GM10847 (cell line): ENCODE measurements around the gene GIPC2.

Experiments
- POLR2A ChIP-seq: IDR thresholded peaks from 2 replicates; pipeline ENCODE4 v1.6.1; 2011; ENCODE audit not compliant: insufficient read length; ENCODE audit errors: extremely low read depth

GIPC2 gene

GRCh38 chr1:78078358-78078757 lies 32.6 kb downstream of the GIPC2 start:
- no peak for TF ChIP-seq POLR2A

DNA sequence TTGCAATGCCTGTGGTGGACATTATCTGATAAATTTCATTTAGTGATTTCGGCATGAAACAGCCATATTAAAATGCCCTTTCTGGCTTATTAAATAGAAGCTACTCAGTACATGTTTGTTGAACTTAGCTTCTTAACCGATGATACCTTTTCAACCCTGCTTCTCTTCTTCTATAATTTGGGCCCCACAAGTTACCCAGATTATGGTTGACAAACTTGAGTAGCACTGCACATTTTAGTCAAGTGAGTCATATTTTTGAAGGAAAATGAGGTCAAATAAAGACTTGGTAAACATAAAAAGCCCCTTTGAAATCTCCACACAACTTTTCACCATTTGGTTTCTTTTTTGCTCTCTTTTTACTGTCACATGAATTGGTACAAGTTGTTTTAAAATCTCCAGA lies 33.8 kb downstream of the GIPC2 start:
- no peak for TF ChIP-seq POLR2A

DNA sequence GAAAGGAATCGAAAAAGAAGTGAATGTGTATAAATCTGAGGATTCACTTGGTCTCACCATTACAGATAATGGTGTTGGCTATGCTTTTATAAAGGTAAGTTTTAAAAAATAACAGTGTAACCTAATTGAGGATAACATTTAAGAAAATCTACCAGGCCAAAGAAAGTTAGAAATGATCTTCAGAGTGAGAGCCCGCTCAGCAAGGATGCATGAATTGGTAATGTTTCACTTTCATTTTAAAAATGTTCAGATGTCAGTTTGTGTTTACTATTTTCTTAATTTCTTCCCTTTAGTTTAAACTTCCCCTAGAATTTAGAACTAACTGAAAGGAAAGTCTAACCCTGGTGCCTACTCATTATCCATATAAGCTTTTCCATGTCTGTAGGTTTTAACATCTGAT lies 35.0 kb downstream of the GIPC2 start:
- TF ChIP-seq POLR2A, result no peak

DNA sequence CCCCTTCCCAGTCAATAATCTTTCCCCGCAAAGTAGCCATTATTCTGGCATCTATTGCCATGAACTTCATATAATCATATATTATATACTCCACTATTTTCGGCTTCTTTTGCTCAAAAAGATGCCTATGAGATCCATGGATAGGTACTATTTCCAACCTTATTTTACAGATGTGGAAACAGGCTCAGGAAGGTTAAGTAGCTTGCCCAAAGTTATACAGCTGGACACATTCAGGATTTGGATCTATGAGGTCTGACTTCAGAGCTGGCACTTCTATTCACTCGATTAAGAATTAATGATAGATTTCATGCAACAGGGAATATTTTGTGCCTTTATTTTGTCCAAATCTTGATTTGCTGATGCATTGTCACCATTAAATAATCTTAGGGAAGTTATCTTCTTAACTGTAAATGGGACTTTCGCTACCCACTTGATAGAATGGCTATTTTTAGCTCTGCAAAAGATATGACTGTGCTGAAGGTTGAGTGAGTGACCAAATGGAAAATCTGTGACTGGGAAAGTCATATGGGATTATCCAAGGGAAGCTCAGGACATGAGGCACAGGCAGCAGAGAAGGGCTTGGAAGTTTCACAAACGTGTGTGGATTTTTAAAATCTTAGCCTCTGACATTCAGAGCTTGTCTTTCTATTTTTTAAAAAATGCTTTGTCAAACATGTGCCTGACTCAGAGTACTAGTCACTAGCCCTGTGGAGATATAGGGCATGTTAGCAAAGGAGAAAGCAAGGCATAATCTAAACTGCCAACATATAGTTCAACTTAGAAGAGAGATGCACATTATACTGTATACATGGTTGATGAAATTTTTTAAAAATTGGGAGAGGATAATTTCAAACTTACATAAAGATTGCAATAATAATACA lies 36.5 kb downstream of the GIPC2 start:
- no peak for TF ChIP-seq POLR2A

DNA sequence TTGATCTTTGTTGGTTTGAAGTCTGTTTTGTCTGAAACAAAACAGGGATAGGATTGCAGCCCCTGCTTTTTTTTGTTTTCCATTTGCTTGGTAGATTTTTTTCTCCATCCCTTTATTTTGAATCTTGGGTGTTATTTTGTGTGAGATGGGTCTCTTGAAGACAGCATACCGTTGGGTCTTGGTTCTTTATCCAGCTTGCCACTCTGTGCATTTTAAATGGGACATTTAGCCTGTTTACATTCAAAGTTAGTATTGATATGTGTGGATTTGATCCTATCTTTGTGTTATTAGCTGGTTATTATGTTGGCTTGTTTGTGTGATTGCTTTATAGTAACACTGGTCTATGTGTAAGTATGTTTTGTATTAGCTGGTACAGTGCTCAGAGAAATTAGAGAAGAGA lies 40.9 kb downstream of the GIPC2 start:
- TF ChIP-seq POLR2A, result no peak

DNA sequence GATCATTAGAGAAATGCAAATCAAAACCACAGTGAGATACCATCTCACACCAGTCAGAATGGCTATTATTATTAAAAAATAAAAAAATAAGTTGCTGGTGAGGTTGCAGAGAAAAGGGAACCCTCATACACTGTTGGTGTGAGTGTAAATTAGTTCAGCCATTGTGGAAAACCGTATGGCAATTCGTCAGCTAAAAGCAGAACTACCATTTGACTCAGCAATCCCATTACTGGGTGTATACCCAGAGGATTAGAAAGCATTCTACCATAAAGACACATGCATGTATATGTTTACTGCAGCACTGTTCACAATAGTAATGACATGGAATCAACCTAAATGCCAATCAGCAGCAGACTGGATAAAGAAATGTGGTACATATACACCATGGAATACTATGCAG lies 42.2 kb downstream of the GIPC2 start:
- TF ChIP-seq POLR2A, result no peak

DNA sequence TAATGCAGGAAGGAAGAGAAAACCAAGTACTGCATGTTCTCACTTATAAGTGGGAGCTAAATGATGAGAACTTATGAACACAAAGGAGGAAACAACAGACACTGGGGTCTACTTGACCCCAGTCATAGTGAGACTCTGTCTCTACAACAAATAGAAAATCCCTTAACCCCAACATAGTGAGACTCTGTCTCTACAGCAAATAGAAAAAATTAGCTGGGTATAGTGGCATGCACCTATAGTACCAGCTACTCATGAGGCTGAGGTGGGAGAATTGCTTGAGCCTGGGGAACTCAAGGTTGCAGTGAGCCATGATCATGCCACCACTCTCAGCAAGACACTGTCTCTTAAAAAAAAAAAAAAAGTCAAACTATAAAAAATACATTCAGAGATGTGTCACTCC lies 42.7 kb downstream of the GIPC2 start:
- no peak for TF ChIP-seq POLR2A

DNA sequence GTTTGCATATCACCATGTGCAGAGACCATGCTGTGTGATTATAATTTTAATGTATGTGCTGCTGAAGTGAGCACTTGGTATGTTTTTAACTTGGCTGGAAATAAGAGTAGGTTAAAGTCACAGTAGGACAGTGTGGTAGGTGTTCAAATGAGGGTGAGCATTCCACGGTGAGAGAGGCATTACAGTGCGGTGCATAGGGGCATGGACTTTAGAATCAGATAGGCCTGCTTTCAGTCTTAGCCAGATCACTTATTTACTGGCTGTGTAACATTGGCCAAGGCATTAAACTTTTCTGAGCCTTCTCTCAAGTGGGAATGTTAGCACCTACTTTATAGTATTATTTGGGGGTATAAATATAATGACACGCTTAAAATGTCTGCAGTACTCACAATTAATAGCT lies 43.2 kb downstream of the GIPC2 start:
- TF ChIP-seq POLR2A, result no peak

DNA sequence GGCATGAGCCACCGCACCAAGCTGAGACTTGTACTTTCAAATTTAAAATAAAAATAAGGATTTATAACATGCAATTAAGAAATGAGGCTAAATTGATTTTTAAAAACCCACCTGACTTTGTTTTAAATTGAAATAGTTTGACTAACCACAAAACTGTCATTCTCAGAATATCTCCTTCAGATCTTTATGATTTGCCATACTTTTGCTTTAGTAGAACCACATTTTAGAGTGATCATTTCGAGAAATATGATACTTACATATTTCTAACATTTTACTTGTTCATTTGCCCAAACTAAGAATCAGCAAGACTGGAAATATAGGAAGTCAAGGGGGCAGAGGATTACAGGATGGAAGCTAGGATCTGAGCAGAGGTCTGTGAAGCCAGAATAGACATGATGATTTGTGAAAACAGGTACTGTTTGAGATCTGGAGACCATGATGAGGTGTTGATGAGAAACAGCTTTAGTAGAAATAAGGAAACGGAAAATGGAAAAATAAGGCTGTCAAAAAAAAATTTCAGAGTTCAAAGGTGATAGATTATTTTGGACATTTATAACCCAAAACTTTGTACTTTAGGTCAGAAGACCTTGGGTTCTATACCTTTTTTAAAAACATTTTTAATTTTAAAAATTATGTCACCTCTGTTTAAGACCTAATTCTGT lies 44.8 kb downstream of the GIPC2 start:
- TF ChIP-seq POLR2A, result no peak

DNA sequence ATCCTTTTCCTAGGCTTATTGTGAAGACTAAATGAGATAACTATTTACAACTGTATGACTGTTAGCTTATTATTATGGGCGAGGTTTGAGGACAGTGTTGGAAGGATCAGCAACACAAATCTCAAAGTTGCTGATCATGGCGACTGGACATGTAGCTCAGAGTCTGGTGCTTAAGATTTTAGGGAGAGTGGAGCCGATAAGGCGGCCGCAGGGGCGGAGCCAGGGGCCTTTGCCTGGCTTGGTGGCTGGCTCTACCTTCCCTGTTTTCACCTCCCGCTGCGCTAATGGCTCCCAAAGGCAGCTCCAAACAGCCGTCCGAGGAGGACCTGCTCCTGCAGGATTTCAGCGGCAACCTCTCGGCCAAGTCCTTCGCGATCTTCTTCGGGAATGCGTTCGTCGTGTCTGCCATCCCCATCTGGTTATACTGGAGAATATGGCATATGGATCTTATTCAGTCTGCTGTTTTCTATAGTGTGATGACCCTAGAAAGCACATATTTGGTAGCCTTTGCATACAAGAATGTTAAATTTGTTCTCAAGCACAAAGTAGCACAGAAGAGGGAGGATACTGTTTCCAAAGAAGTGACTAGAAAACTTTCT lies 45.5 kb downstream of the GIPC2 start:
- no peak for TF ChIP-seq POLR2A

DNA sequence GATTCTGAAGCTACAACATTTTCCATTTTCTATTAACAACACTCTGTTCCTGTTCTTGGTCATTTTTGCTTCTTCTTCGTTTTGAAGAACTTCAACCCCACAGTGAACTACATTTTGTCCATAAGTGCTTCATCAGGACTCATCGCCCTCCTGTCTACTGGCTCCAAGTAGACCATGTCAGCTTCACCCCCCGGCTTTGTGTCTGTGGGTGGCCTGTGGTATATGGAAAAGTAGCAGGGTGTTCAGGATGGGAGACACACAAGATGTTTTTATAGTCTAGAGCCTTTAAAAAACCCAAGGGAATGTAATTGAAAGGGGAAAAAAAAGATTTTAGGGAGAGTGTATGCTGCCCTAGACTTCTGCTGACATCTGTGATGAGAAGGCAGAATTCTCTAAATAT lies 46.1 kb downstream of the GIPC2 start:
- TF ChIP-seq POLR2A, result no peak

GRCh38 chr1:78092643-78093042 lies 46.9 kb downstream of the GIPC2 start:
- no peak for TF ChIP-seq POLR2A

DNA sequence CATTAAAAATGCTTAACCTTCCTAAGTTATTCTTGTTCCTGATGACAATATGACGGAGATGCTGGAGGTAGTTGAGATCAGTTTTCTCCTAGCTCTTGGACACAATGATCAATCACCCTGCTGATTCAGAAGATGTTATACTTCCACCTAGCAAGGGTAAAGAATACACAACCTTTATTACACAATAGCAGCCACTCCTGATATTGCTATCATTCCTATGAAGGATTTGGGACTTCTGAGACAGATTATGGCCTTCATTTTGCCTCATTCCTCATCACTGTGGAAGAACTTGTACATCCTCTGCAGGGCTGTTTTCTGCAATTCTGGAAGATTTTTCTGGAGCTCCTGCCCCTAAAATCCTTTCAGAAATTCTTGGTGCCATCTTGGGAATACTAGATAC lies 47.8 kb downstream of the GIPC2 start:
- no peak for TF ChIP-seq POLR2A

DNA sequence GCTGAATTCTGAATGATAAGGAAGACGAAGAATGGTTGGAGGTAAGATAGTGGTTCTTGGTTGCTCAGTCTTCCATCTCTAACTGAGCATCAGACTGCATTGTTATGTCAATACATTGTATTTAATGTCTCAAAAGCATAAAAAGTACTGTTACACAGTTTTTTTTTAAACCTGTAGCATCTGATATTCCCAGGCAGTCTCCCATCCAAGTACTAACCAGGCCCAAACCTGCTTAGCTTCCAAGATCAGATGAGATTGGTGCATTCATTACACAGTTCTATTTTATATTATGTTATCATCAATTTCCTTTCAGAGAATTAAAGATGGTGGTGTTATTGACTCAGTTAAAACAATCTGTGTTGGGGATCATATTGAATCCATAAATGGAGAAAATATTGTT lies 48.9 kb downstream of the GIPC2 start:
- TF ChIP-seq POLR2A, result no peak

GRCh38 chr1:78095593-78095992 lies 49.8 kb downstream of the GIPC2 start:
- no peak for TF ChIP-seq POLR2A

DNA sequence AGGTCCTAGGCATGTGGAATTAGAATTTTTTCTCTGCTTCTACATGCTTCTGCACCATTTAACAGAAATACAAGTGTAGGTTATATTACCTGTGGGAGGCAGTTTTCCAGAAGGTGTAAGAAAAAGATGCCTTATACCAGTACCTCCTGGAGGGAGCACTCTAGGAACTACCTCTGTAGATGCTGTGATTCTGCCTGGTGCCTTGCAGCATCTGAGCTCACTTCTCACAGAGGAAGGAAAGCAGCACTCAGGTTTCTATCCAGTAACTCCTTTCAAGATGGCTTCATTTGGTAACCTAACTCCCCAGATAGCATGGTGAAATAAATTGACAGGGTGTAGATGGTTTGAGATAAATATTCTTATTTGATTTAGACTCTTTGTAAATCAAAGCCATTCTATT lies 50.3 kb downstream of the GIPC2 start:
- no peak for TF ChIP-seq POLR2A
